Measurements from ENCODE around the gene JPT2. TPM values are rescaled to one million over a fixed set of nuclear protein-coding genes. Genes with fewer than 3 reads are reported as not detected.

The JPT2 gene
- total RNA-seq, 1 experiment from 2014 or later = 150 TPM

DNA sequence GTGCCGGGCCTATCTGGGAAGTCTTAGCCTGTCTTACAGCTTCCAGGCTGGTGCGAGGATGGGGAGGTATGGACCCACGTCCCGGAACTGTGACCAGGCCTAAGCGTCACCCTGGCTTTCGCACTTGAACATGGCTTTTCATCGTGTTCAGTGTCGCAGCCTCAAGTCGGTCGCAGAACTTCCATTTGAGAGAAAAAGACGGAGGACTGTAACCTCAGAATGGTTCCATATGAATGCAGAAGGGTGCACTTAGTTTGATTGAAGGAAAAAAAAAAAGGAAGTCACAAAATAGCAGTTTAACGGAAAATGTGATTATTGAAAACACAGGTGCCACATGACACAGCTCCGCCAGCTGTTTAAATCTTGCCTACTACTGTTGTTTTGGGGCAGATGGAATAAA is 30.2 kb upstream of the JPT2 start:
- no peaks in the 10 kb centered on the region for H3K4me1 Mint-ChIP-seq
- ATAC-seq (no peak), DNase-seq (ENCODE audit: low spot score) (no peak)
- ChIA-PET POLR2A (interaction anchor here (0.6 kb wide), 1 partner anchor 119 kb away, joined by 4 read pairs; no protein-coding TSS in a partner anchor), CTCF (no interaction called here)
- TF ChIP-seq ELF4 (CRISPR knock-in tag; IDR thresholded peaks at IDR 0.05; ENCODE audit: low read depth) = no peak
- TF ChIP-seq TCF7 (CRISPR knock-in tag; IDR thresholded peaks at IDR 0.05; ENCODE audit: low read depth) = no peak
- TF ChIP-seq, protein P1, sequence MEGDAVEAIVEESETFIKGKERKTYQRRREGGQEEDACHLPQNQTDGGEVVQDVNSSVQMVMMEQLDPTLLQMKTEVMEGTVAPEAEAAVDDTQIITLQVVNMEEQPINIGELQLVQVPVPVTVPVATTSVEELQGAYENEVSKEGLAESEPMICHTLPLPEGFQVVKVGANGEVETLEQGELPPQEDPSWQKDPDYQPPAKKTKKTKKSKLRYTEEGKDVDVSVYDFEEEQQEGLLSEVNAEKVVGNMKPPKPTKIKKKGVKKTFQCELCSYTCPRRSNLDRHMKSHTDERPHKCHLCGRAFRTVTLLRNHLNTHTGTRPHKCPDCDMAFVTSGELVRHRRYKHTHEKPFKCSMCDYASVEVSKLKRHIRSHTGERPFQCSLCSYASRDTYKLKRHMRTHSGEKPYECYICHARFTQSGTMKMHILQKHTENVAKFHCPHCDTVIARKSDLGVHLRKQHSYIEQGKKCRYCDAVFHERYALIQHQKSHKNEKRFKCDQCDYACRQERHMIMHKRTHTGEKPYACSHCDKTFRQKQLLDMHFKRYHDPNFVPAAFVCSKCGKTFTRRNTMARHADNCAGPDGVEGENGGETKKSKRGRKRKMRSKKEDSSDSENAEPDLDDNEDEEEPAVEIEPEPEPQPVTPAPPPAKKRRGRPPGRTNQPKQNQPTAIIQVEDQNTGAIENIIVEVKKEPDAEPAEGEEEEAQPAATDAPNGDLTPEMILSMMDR (IDR thresholded peaks at IDR 0.05) = no peak
- TF ChIP-seq OVOL2 (CRISPR knock-in tag; IDR thresholded peaks at IDR 0.05; ENCODE audit: borderline replicate concordance) = no peak
- no peaks in the 10 kb centered on the region; the same call in 1 of the 2 replicates for H3K9me3 Mint-ChIP-seq
- no peak overlapping the region for H3K4me3 Mint-ChIP-seq
- H3K27ac Mint-ChIP-seq = no peak overlapping the region
- peaks cover 38% of the 10 kb centered on the region for H3K36me3 Mint-ChIP-seq
- H3K27me3 Mint-ChIP-seq (ENCODE audit: low read depth) = no peaks in the 10 kb centered on the region

GRCh38 chr16:1650131-1650530 is 27.9 kb upstream of the JPT2 start:
- Mint-ChIP-seq H3K36me3 (peaks cover 48% of the 10 kb centered on the region), H3K9me3 (no peaks in the 10 kb centered on the region; the same call in 1 of the 2 replicates), H3K27me3 (ENCODE audit: low read depth) (no peaks in the 10 kb centered on the region), H3K4me3 (no peak overlapping the region), H3K4me1 (no peaks in the 10 kb centered on the region), H3K27ac (no peak overlapping the region)
- DNase-seq (ENCODE audit: low spot score) (no peak), ATAC-seq (no peak)
- ChIA-PET POLR2A (no interaction called here), CTCF (interaction anchor here (0.7 kb wide), 1 partner anchor 1330 kb away, joined by 3 read pairs; no protein-coding TSS in a partner anchor)
- TF ChIP-seq MAX (CRISPR knock-in tag; IDR thresholded peaks at IDR 0.05) (no peak), ZNF512 (CRISPR knock-in tag; IDR thresholded peaks at IDR 0.05; ENCODE audit: borderline replicate concordance) (no peak), GTF2I (CRISPR knock-in tag; conservative IDR thresholded peaks at IDR 0.05) (no peak), CDX4 (CRISPR knock-in tag; IDR thresholded peaks at IDR 0.05; ENCODE audit: borderline replicate concordance) (no peak), FOXK1 (CRISPR knock-in tag; IDR thresholded peaks at IDR 0.05) (no peak), SOX15 (CRISPR knock-in tag; IDR thresholded peaks at IDR 0.05) (no peak), ATF6 (CRISPR knock-in tag; IDR thresholded peaks at IDR 0.05) (no peak), NR1H2 (CRISPR knock-in tag; IDR thresholded peaks at IDR 0.05) (no peak), ZNF232 (CRISPR knock-in tag; IDR thresholded peaks at IDR 0.05) (no peak), NFATC4 (CRISPR knock-in tag; IDR thresholded peaks at IDR 0.05) (no peak), PREB (CRISPR knock-in tag; IDR thresholded peaks at IDR 0.05; ENCODE audit: borderline replicate concordance) (no peak), ESRRA (CRISPR knock-in tag; IDR thresholded peaks at IDR 0.05; ENCODE audit: borderline replicate concordance) (no peak), NFE2L1 (CRISPR knock-in tag; IDR thresholded peaks at IDR 0.05) (no peak), STAT6 (CRISPR knock-in tag; conservative IDR thresholded peaks at IDR 0.05; ENCODE audit: low read depth) (no peak), ARID4B (CRISPR knock-in tag; IDR thresholded peaks at IDR 0.05; ENCODE audit: borderline replicate concordance) (no peak)

Measured in WTC11 (cell line).